HUES6 (cell line): ENCODE measurements around the gene IFI6.
"Not testable (repeated sequence)": the region's sequence is repeated elsewhere in the genome, so short reads cannot be mapped to it uniquely, and the experiment has no call there.

ENCODE experiments used
- H3K27ac ChIP-seq: 2 replicates; pipeline ENCODE4 v1.7.0; 2013; ENCODE audit warnings: low read depth, mild to moderate bottlenecking, low read length, inconsistent platforms
- H3K27me3 ChIP-seq: 2 replicates; pipeline ENCODE4 v1.6.1; 2013; ENCODE audit warnings: low read length; ENCODE audit not compliant: control insufficient read depth, insufficient read depth
- H3K36me3 ChIP-seq: 2 replicates; pipeline ENCODE4 v1.6.1; 2013; ENCODE audit warnings: low read length; ENCODE audit not compliant: control insufficient read depth, insufficient read depth
- H3K4me1 ChIP-seq: 2 replicates; pipeline ENCODE4 v1.6.1; 2013; ENCODE audit warnings: low read length; ENCODE audit not compliant: control insufficient read depth, insufficient read depth
- H3K4me3 ChIP-seq: 2 replicates; pipeline ENCODE4 v1.5.1; 2013; ENCODE audit warnings: low read depth, low read length
- H3K9ac ChIP-seq: one replicate; pipeline ENCODE4 v1.6.1; 2013; ENCODE audit warnings: mild to moderate bottlenecking, low read length
- H3K9me3 ChIP-seq: 2 replicates; pipeline ENCODE4 v1.6.1; 2013; ENCODE audit warnings: low read depth, low read length; ENCODE audit not compliant: control insufficient read depth, insufficient read depth

IFI6 gene

DNA sequence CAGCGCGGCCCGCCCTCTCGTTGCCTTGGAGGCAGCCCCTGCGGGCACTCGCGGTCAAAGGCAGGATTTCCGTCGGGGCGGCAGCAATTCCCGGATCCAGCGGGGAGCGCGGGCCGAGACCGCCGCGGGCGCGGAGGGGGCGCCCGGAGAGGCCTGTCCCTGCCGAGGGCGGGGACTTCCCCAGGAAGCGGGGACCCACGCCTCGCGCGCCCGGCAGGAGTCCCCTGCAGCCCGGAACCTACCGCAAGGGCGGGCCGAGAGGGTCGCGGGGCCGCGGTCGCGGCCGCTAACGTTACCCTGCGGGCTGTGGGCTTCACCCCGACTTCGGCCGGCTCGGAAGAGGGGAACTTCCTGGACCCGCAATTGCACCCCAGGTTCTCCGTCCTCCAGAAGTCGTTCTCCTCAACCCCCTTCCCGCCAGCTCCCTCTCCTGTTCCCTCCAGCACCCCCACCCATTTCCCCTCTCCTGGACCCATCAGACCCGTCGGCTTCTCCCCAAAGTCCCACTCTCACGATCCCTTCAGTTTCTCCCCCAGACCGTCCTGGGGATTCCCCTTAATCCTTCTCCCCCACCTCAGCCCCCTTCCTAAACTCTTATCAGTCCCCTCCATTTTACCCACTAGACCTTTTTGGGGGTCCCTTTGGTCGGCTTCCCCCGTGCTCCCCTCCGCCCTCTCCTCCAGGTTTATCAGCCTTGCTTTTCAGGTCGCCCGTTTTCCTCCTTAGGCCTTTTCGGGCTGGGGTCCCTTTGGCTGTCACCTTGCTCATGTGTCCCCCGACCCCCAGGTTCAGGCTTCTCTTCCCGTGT is 37.6 kb downstream of the IFI6 start:
- no peak overlapping the region for H3K27ac ChIP-seq
- H3K9me3 ChIP-seq = no peaks in the 10 kb centered on the region
- peak overlapping the region; percentile 53 for H3K9ac ChIP-seq
- peaks cover 24% of the 10 kb centered on the region for H3K4me1 ChIP-seq
- peaks cover 30% of the 10 kb centered on the region for H3K27me3 ChIP-seq
- H3K36me3 ChIP-seq = no peaks in the 10 kb centered on the region
- peak overlapping the region; percentile 65 for H3K4me3 ChIP-seq

DNA sequence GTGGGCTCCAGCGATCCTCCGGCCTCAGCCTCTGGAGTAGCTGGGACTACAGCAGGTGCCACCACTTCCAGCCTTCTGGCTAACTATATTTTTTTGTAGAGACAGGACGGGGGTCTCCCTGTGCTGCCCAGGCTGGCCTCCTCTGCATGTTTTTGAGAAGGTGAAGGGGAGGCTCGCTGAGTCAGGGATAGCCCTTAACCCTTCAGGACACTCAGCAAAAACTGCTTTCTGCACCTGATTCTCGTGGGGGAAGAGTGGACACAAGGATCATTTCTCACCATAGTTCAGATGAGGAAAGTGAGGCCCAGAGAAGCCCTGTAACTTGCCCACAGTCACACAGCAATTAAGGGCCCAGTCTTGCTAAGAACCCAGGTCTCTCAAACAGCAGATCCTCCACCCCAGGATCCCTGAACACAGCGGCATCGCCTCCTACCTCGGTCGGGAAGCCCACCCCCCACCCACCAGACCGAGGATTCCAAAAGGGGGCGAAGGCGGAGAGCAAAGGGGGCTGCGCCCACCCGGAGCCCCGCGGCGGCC is 38.3 kb downstream of the IFI6 start:
- Histone ChIP-seq H3K4me3 (peak overlapping the region; percentile 65), H3K27ac (no peak overlapping the region), H3K9ac (peak overlapping the region; percentile 53), H3K27me3 (peaks cover 30% of the 10 kb centered on the region), H3K9me3 (no peaks in the 10 kb centered on the region), H3K4me1 (peaks cover 31% of the 10 kb centered on the region), H3K36me3 (no peaks in the 10 kb centered on the region)

DNA sequence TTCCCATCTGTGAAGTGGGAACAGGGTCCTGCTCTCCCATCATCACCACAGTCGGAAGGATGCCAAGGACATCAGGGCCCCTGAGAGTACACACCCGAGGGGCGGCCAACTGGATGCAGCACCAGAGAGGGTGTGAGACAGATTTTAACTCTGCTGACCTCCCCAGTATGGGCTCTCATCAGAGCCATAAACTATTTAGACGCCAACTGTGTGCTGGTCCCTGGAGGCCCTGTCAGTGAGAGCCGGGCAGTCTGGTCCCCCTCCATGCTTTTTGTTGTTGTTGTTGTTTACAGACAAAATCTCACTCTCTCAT is 38.7 kb downstream of the IFI6 start:
- peaks cover 34% of the 10 kb centered on the region for H3K4me1 ChIP-seq
- H3K9me3 ChIP-seq = no peaks in the 10 kb centered on the region
- H3K4me3 ChIP-seq = no peak overlapping the region

DNA sequence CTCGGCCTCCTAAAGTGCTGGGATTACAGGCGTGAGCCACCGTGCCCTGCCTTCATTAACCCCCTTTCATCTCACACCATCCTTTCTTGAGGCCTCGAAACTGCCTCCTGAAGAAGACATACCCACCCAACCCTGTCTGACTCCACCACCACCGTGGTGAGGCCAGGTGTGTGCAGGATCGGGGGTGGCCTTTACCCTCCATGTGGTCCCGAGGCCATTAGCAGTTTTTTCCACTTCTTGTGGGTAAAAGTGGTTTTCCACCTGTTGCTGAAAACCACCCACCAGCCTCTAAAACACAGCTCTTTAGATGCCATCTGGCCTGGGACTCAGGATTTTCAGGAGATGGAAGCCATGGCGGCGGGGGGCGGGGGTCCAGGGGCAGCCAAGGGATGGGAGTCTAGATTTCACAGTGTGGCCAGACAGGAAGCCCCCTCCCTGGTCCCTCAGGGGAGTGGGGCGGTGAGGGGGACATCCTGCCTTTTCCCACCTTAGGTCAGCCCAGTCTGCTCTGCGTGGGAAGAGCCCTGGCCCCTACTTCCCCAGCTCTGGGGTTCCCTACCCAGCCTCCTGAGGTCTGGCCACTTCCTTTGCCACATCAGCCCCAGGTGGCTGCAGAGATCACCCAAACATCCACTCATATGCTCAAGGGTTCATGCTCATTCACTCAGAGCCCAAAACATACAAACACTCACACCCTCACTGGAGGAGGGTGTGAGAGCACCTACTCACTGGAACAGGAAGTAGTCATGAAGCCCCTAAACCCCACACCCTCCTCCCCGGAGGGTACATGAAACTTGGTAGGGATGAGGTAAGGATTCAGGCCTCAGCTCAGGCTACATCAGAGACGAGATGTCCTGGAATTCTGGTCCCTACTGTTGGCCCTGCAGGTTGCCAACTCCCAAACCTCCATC is 39.4 kb downstream of the IFI6 start:
- no peaks in the 10 kb centered on the region for H3K36me3 ChIP-seq
- no peak overlapping the region for H3K9ac ChIP-seq
- peaks cover 30% of the 10 kb centered on the region for H3K27me3 ChIP-seq
- no peak overlapping the region for H3K27ac ChIP-seq
- H3K4me1 ChIP-seq = peaks cover 34% of the 10 kb centered on the region
- no peak overlapping the region for H3K4me3 ChIP-seq
- H3K9me3 ChIP-seq = no peaks in the 10 kb centered on the region

More for the DNA sequence above, 38.7 kb downstream of the IFI6 start:
- no peak overlapping the region for H3K27ac ChIP-seq
- no peaks in the 10 kb centered on the region for H3K36me3 ChIP-seq
- H3K9ac ChIP-seq = no peak overlapping the region
- H3K27me3 ChIP-seq = peaks cover 30% of the 10 kb centered on the region

DNA sequence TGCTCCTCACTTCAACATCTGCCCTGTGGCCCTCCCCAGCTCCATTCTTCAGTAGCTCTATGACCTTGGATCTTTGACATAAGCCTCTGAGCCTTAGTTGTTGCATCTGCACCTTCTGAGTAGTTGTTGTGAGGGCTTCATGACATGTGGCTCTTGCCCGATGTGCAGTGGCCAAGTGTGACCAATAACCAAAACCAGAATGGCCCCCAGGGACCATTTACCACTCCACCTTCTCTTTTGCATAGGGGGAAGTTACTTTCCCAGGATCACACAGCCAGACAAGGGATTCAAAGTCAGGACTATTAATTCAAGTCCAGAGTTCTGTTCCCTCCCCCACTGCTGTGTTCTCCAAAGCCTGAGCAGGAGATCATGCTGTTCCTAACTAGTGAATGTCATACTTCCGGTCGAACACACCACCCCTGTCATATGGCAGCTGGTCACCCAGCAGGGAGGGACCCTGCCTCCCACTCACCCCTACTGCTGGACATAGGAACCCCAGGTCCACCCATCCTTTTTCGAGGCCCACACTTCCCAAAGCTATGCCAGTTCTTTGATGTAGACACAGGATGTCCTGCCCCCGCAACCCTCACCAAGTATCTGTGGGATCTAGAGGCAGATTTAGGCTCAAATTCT is 41.0 kb downstream of the IFI6 start:
- Histone ChIP-seq H3K9me3 (no peaks in the 10 kb centered on the region), H3K4me3 (no peak overlapping the region), H3K9ac (no peak overlapping the region), H3K36me3 (no peaks in the 10 kb centered on the region), H3K27ac (no peak overlapping the region), H3K4me1 (peaks cover 34% of the 10 kb centered on the region), H3K27me3 (peaks cover 30% of the 10 kb centered on the region)

DNA sequence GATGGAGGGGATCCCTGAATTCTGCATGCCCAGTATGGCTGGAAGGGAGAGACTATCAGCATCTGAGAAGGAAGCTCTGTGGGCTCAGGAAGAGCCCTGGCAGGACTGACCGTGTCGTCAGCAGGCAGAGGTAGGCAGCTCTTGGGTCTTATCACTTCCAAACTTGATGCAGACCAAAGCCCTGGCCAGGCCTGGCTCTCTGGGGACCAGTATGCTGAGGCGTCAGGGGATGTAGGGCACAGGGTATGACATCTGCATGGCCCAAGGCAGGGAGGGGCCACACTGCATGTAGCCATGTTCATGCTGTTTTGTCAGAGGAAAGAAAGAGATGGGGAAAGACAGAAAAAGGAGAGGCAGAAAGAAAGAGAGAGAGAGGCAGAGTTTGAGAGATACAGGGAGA is 43.3 kb downstream of the IFI6 start:
- H3K27me3 ChIP-seq = peaks cover 11% of the 10 kb centered on the region
- H3K9ac ChIP-seq = no peak overlapping the region
- H3K4me1 ChIP-seq = peaks cover 30% of the 10 kb centered on the region

DNA sequence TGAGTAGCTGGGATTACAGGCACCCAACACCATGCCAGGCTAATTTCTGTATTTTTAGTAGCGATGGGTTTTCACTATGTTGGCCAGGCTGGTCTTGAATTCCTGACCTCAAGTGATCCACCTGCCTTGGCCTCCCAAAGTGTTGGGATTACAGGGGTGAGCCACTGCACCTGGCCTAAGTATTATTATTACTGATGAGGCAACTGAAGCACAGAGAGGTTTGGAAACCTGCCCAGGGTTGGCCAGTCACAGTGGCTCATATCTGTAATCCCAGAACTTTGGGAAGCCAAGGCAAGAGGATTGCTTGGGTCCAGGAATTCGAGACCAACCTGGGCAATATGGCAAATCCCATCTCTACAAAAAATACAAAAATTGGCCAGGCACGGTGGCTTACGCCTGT is 44.3 kb downstream of the IFI6 start:
- H3K9me3 ChIP-seq, H3K4me3 ChIP-seq, H3K27me3 ChIP-seq, H3K27ac ChIP-seq, H3K9ac ChIP-seq, H3K36me3 ChIP-seq: not testable (repeated sequence)
- peaks cover 37% of the 10 kb centered on the region for H3K4me1 ChIP-seq

More for the DNA sequence above, 43.3 kb downstream of the IFI6 start:
- no peak overlapping the region for H3K4me3 ChIP-seq
- no peaks in the 10 kb centered on the region for H3K36me3 ChIP-seq
- no peak overlapping the region for H3K27ac ChIP-seq
- no peaks in the 10 kb centered on the region for H3K9me3 ChIP-seq

DNA sequence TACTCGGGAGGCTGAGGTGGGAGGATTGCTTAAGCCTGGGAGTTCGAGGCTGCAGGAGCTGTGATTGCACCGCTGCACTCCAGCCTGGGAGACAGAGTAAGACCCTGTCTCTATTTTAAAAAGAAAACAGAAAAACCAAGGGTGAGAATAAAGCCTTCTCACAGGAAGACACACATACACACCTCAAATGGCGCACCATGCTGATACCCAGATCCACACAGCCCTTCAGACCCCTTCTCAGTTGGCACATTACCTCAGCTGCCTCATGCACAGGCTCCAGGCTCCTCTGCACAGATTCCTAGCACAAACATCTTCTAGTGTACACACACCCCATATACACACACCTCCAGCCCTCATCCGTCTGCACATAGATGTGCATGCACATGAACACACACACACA is 44.9 kb downstream of the IFI6 start:
- Histone ChIP-seq H3K9me3 (no peaks in the 10 kb centered on the region), H3K27me3 (no peaks in the 10 kb centered on the region), H3K4me1 (peaks cover 38% of the 10 kb centered on the region), H3K27ac (no peak overlapping the region), H3K4me3 (no peak overlapping the region), H3K9ac (no peak overlapping the region), H3K36me3 (no peaks in the 10 kb centered on the region)

DNA sequence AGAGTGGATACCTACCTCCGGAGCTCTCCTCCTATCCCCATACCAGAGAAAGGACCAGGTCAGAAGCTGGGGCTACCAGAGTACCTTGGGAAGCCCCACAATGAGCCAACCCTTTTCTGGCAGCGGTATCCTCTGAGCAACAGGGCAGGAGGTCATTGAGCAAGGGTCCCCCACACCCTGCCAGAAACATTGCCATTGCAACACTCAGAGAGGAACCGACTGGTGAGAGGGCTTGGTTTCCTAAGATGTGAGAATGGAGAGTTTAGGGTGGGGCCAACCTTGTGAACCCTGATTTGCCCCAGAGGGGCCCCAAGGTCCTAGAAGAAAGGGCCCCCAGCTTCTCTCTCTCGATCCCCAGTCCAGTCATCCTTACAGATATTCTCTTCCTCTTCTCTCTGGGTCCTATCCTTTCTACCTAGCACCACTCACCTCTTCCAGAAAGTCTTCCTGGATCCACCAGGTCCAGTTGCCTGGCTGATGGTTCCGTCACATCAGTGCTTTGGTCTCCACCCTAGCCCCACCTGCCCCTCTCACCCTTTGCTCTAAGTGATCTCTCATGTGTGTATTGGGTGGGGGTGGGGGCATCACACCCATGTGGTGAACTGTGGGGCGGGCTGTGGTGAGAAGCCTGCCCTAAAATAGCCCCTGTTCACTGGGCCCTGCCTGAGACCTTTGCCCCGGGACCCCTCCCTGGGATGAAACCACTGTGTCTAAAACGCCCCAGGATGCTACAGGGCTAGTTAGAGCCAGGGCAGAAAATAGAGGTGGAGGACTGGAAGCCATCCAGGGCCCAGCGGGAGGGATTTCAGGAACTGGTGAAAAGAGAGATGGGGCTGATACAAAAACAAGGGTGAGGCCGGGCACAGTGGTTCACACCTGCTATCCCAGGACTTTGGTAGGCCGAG is 45.7 kb downstream of the IFI6 start:
- Histone ChIP-seq H3K27ac (no peak overlapping the region), H3K4me1 (peaks cover 37% of the 10 kb centered on the region), H3K9ac (no peak overlapping the region), H3K36me3 (no peaks in the 10 kb centered on the region), H3K4me3 (no peak overlapping the region), H3K27me3 (no peaks in the 10 kb centered on the region), H3K9me3 (no peaks in the 10 kb centered on the region)

DNA sequence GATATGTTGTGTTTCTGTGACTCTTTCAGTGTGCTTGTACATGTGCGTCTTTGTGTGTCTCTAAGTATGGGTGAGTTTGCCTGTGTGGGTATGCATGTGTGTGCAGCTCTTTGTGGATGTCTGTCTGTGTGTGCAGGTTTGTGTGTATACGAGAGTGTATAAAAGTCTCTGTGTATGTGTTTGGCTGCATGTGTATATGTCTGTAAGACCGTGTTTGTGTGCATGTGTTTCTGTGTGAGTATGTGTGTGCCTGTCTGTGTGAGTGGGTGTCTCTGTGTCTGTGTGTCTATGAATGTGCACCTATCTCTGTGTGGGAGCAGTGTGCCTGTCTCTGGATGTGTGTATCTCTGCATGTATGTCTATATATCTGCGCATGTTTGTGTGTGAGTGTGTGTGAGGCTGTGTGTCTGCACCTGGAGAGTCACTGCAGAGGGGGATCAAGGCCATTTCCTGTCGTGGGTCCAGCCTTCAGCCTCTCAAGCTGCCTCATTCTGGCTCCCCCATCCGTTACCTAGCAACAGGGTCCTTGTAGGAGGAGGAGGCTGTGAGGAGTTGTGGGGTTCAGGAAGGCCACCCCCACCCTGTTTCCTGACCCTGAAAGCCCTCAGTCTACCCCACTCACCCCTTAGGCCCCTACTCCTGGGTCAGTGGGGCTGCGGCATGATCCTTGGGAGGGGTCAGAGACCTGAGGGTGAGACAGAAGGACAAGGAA is 47.4 kb downstream of the IFI6 start:
- Histone ChIP-seq H3K9me3 (no peaks in the 10 kb centered on the region), H3K36me3 (no peaks in the 10 kb centered on the region), H3K9ac (no peak overlapping the region), H3K4me3 (no peak overlapping the region), H3K27ac (no peak overlapping the region), H3K27me3 (no peaks in the 10 kb centered on the region), H3K4me1 (peaks cover 30% of the 10 kb centered on the region)
